ENCODE data around the gene AIMP1.

Gene AIMP1

DNA sequence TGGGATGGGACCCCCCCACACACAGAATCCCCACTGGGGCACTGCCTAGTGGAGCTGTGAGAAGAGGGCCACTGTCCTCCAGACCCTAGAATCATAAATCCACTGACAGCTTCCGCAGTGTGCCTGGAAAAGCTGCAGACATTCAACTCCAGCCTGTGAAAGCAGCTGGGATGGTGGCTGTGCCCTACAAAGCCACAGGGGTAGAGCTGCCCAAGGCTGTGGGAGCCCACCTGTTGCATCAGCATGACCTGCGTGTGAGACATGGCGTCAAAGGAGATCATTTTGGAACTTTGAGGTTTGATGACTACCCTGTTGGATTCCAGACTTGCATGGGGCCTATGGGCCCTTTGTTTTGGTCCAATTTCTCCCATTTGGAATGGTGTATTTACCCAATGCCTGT, 22.3 kb downstream of the AIMP1 start:
- TF ChIP-seq, protein P1, sequence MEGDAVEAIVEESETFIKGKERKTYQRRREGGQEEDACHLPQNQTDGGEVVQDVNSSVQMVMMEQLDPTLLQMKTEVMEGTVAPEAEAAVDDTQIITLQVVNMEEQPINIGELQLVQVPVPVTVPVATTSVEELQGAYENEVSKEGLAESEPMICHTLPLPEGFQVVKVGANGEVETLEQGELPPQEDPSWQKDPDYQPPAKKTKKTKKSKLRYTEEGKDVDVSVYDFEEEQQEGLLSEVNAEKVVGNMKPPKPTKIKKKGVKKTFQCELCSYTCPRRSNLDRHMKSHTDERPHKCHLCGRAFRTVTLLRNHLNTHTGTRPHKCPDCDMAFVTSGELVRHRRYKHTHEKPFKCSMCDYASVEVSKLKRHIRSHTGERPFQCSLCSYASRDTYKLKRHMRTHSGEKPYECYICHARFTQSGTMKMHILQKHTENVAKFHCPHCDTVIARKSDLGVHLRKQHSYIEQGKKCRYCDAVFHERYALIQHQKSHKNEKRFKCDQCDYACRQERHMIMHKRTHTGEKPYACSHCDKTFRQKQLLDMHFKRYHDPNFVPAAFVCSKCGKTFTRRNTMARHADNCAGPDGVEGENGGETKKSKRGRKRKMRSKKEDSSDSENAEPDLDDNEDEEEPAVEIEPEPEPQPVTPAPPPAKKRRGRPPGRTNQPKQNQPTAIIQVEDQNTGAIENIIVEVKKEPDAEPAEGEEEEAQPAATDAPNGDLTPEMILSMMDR (conservative IDR thresholded peaks at IDR 0.05) = no peak
- H3K27ac ChIP-seq = no peak overlapping the region

DNA sequence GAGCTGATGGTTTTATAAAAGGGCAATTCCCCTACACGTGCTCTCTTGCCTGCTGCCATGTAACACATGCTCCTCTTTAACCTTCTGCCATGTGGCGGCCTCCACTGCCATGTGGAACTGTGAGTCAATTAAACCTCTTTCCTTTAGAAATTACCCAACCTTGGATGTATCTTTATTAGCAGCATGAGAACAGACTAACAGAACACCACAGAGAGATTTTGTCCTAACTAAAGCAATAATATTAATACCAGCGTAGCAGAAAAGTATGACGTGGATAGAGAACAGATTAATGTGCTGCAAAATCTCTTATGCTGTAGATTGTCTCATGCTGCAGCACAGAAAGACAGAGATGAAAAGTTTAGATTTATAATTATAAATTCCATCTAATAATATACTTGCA, 23.1 kb downstream of the AIMP1 start:
- TF ChIP-seq, protein P1 (conservative IDR thresholded peaks at IDR 0.05) = no peak
- no peak overlapping the region for H3K27ac ChIP-seq

DNA sequence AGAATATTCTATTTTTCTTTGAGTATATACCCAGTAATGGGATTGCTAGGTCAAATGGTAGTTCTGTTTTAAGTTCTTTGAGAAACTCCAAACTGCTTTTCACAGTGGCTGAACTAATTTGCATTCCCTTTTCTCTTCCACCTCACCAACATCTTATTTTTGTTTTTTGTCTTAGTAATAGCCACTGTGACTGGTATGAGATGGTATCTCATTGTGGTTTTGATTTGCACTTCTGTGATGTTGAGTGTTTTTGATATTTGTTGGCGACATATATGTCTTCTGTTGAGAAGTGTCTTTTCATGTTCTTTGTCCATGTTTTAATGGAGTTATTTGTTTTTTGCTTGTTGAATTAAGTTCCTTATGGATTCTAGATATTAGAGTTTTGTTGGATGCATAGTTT, 24.4 kb downstream of the AIMP1 start:
- no peak overlapping the region for H3K27ac ChIP-seq
- TF ChIP-seq, protein P1 (conservative IDR thresholded peaks at IDR 0.05) = no peak

DNA sequence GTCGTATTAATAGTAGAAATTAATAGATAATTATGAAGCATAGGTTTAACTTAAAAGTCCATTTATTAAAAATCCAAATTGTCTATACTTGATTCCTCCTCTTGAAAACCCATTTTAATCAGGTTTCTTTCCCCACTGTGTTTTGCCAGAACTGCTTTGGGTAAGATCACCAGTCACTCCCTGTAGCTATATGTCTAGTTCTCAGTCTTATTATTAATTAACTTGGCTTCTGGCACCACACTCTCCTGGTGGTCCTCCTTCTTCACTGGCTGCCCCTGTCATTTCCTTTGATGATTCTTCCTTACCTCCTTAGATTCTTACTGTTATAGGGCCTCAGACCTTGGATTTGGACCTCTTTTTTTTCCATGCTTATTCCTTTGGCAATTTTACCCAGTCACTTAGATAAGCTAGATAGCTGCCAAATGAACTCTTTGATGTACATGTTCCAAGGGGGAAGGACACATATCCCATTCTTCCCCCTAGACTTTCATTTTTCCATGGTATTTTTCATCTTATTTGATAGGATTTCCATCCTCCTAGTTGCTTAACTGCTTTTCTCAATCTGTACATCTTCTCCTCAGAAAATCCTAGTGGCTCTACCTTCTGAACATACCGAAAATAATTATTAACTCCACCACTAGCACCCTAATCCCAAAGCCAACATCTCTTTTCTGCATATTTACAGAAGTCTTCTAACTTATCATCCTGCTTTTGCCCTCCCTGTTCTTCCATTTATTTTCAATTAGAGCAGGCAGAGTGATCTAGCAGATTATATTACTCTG, 27.7 kb downstream of the AIMP1 start:
- TF ChIP-seq, protein P1 (conservative IDR thresholded peaks at IDR 0.05) = no peak
- no peak overlapping the region for H3K27ac ChIP-seq

DNA sequence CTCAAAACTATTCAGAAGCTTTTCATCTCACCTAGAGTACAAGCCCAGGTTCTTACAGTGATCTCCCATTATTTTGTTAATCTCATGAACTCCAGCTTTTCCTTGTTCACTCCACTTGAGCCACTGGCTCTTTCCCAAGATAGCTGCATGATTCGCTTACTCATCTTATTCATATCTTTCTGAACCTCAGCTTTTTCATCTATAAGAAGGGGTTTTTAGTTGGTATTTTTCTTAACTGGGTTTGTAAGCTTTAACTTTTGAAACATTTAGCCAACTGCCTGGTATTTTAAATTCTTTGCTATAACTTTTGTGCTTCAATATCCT, 28.3 kb downstream of the AIMP1 start:
- TF ChIP-seq, protein P1 (conservative IDR thresholded peaks at IDR 0.05) = no peak
- H3K27ac ChIP-seq = no peak overlapping the region

DNA sequence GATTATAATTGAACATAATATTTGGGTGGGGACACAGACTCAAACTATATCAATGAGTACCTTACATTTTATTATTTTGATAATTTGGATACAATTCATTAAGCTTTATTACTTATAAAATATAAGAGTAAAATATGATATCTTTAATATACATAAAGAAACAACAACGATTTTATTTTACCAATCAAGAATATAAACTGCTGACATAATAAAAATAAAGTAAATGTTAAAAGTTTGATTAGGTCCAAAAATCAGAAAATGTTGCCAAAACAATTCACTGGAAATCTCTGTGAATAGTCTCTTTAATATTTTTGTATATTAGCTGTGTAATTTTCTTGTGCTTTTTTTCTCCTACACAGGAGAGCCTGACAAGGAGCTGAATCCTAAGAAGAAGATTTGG, 30.8 kb downstream of the AIMP1 start:
- H3K27ac ChIP-seq = no peak overlapping the region
- TF ChIP-seq, protein P1 (conservative IDR thresholded peaks at IDR 0.05) = no peak

DNA sequence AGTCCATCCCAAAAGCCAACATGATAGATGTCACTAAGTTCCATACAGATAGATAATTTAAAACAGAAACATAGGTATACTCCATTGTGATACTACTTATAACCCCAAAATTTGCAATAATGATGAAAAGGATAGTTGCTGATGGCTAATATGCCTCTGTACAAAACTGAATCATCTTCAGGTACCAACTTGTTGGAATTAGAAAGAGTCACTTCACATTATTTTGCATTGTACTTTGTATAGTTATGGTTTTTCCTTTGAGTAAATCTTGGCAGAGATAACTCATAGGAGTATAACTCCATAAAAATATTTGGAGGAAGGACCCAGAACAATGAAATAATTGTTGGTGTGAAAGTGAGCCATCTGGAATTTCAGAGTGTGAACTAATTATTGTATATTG, 34.7 kb downstream of the AIMP1 start:
- TF ChIP-seq, protein P1 (conservative IDR thresholded peaks at IDR 0.05) = no peak

More for the DNA sequence above, 34.7 kb downstream of the AIMP1 start:
- no peak overlapping the region for H3K27ac ChIP-seq
